ENCODE data around the gene SEMA3D. TPM values are rescaled to one million over a fixed set of nuclear protein-coding genes. Genes with fewer than 3 reads are reported as not detected.

Gene SEMA3D
- total RNA-seq, 1 experiment from 2014 or later, result 2.0 TPM

DNA sequence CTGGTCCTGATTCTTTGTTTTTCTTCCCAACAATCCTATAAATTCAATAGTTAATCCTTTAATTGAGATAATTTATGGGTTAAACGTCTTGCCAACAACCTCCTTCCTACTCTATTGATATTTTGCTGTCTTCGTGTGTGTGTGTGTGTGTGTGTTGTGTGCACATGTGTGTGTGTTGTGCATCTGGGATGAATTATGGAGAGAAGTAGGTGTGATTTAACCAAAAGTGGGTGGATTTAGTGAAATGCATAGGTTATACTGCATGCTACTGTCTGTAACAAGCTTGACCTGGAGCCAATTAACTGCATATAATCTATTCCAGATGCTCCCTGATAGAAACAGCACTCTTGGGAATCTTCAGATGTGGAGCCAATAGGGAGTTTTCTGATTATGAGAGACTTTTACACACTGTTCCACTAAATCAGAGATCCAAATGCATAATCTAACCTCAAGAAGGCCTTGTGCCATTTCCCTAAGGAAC lies 61.2 kb downstream of the SEMA3D start:
- no TSS peak for BruUV-seq (replicated peaks)
- Mint-ChIP-seq H3K27ac (ENCODE audit: unreplicated experiment) (no peak overlapping the region), H3K4me1 (ENCODE audit: low read depth, unreplicated experiment) (no peaks in the 10 kb centered on the region), H3K36me3 (ENCODE audit: insufficient read depth, unreplicated experiment) (no peaks in the 10 kb centered on the region), H3K4me3 (ENCODE audit: low read depth, unreplicated experiment) (no peak overlapping the region), H3K9me3 (ENCODE audit: low read depth, unreplicated experiment) (no peaks in the 10 kb centered on the region), H3K27me3 (ENCODE audit: unreplicated experiment) (no peaks in the 10 kb centered on the region)
- CTCF ChIA-PET, result no interaction called here
- TF ChIP-seq, protein P1, sequence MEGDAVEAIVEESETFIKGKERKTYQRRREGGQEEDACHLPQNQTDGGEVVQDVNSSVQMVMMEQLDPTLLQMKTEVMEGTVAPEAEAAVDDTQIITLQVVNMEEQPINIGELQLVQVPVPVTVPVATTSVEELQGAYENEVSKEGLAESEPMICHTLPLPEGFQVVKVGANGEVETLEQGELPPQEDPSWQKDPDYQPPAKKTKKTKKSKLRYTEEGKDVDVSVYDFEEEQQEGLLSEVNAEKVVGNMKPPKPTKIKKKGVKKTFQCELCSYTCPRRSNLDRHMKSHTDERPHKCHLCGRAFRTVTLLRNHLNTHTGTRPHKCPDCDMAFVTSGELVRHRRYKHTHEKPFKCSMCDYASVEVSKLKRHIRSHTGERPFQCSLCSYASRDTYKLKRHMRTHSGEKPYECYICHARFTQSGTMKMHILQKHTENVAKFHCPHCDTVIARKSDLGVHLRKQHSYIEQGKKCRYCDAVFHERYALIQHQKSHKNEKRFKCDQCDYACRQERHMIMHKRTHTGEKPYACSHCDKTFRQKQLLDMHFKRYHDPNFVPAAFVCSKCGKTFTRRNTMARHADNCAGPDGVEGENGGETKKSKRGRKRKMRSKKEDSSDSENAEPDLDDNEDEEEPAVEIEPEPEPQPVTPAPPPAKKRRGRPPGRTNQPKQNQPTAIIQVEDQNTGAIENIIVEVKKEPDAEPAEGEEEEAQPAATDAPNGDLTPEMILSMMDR (IDR thresholded peaks at IDR 0.05; ENCODE audit: unreplicated experiment), result no peak
- no peak for DNase-seq
- intact Hi-C loops (cut with micrococcal nuclease; ENCODE audit: unreplicated experiment), result no loop called here

DNA sequence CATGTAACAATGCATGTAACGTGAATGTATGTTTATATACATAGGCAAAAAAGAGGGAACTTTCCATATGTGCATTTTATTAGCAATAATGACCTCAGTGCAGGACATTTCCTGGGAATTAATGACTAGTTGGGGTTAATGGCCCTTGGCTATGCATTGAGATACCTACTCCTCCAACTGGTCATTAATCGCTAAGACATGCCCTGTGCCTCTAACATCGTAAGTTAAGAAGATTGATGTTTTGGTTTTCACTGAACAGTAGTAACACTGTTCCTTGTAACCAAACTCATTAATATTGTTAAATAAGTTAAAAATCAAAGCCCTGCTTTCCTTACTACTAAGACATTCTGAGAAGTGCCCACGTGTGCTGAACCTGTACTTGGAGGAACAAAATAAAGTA lies 61.7 kb downstream of the SEMA3D start:
- TF ChIP-seq, protein P1 (IDR thresholded peaks at IDR 0.05; ENCODE audit: unreplicated experiment), result no peak
- BruUV-seq (replicated peaks), result no TSS peak
- H3K27ac Mint-ChIP-seq (ENCODE audit: unreplicated experiment), result no peak overlapping the region
- no peaks in the 10 kb centered on the region for H3K4me1 Mint-ChIP-seq (ENCODE audit: low read depth, unreplicated experiment)
- H3K36me3 Mint-ChIP-seq (ENCODE audit: insufficient read depth, unreplicated experiment), result no peaks in the 10 kb centered on the region
- H3K4me3 Mint-ChIP-seq (ENCODE audit: low read depth, unreplicated experiment), result no peak overlapping the region
- intact Hi-C loops (cut with micrococcal nuclease; ENCODE audit: unreplicated experiment), result no loop called here
- CTCF ChIA-PET, result no interaction called here
- H3K27me3 Mint-ChIP-seq (ENCODE audit: unreplicated experiment), result no peaks in the 10 kb centered on the region
- DNase-seq, result no peak
- no peaks in the 10 kb centered on the region for H3K9me3 Mint-ChIP-seq (ENCODE audit: low read depth, unreplicated experiment)

DNA sequence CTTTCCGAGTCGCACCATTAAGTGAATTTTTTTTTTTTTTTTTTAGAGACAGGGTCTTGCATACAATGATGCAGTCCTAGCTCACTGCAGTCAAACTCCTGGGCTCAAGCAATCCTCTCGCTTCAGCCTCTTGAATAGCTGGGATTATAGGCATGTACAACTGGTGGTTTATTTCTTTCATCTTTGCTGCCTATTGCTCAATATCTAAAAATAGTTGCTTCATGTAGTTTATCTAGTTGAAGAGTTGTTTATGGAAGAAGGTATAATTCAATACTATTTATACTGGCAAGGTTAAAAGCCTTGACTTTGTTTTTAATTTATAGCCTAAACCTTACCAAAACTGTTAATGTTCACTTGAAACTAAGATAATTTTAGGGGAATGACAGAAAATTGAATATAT lies 66.9 kb downstream of the SEMA3D start:
- no peaks in the 10 kb centered on the region for H3K27me3 Mint-ChIP-seq (ENCODE audit: unreplicated experiment)
- CTCF ChIA-PET, result no interaction called here
- H3K4me3 Mint-ChIP-seq (ENCODE audit: low read depth, unreplicated experiment), result no peak overlapping the region
- TF ChIP-seq, protein P1 (IDR thresholded peaks at IDR 0.05; ENCODE audit: unreplicated experiment), result no peak
- DNase-seq, result no peak
- no peaks in the 10 kb centered on the region for H3K9me3 Mint-ChIP-seq (ENCODE audit: low read depth, unreplicated experiment)
- intact Hi-C loops (cut with micrococcal nuclease; ENCODE audit: unreplicated experiment), result no loop called here
- no peaks in the 10 kb centered on the region for H3K36me3 Mint-ChIP-seq (ENCODE audit: insufficient read depth, unreplicated experiment)
- BruUV-seq (replicated peaks), result no TSS peak
- H3K27ac Mint-ChIP-seq (ENCODE audit: unreplicated experiment), result no peak overlapping the region
- H3K4me1 Mint-ChIP-seq (ENCODE audit: low read depth, unreplicated experiment), result no peaks in the 10 kb centered on the region

DNA sequence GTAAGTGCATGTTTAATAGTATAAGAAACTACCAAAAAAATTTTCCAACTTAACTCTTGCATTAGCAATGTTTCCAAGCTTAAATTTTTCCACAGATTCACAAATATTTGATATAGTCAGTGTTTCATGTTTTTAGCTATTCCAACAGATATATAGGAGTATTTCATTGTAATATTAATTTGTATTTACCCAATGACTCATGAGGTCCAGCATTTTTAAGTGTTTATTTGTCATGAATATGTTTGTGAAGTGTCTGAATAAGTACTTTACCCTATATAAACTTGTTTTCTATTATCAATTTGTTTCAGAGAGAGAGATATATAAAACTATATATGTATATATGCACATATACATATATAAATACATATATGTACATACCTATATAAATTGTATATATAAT lies 71.0 kb downstream of the SEMA3D start:
- no peak overlapping the region for H3K27ac Mint-ChIP-seq (ENCODE audit: unreplicated experiment)
- no peaks in the 10 kb centered on the region for H3K4me1 Mint-ChIP-seq (ENCODE audit: low read depth, unreplicated experiment)
- intact Hi-C loops (cut with micrococcal nuclease; ENCODE audit: unreplicated experiment), result no loop called here
- TF ChIP-seq, protein P1 (IDR thresholded peaks at IDR 0.05; ENCODE audit: unreplicated experiment), result no peak
- H3K9me3 Mint-ChIP-seq (ENCODE audit: low read depth, unreplicated experiment), result no peaks in the 10 kb centered on the region
- no peak overlapping the region for H3K4me3 Mint-ChIP-seq (ENCODE audit: low read depth, unreplicated experiment)
- H3K27me3 Mint-ChIP-seq (ENCODE audit: unreplicated experiment), result no peaks in the 10 kb centered on the region
- BruUV-seq (replicated peaks), result no TSS peak
- H3K36me3 Mint-ChIP-seq (ENCODE audit: insufficient read depth, unreplicated experiment), result no peaks in the 10 kb centered on the region
- no peak for DNase-seq
- CTCF ChIA-PET, result no interaction called here
